Measurements from ENCODE around the gene QPCT.
"Not testable (repeated sequence)": the region's sequence is repeated elsewhere in the genome, so short reads cannot be mapped to it uniquely, and the experiment has no call there.

QPCT gene

GRCh38 chr2:37344453-37345361, at the start of gene QPCT:
Gene QPCT (plus strand): TSS chr2:37344630. CDS start chr2:37344732, 102 bp downstream.
- H3K27ac ChIP-seq: peak within 1 kb of the TSS; percentile 70
- TF ChIP-seq CTCF (conservative IDR thresholded peaks at IDR 0.05): no peak

GRCh38 chr2:37294858-37295257, 49.6 kb upstream of the QPCT start:
- not testable (repeated sequence) for H3K27ac ChIP-seq

GRCh38 chr2:37295469-37296073, 48.9 kb upstream of the QPCT start:
- TF ChIP-seq CTCF (conservative IDR thresholded peaks at IDR 0.05): no peak
- no peak overlapping the region for H3K27ac ChIP-seq

GRCh38 chr2:37297632-37298031, 46.8 kb upstream of the QPCT start:
- H3K27ac ChIP-seq: no peak overlapping the region
- TF ChIP-seq CTCF (conservative IDR thresholded peaks at IDR 0.05): no peak

- no peak for TF ChIP-seq CTCF (conservative IDR thresholded peaks at IDR 0.05)
- H3K27ac ChIP-seq: no peak overlapping the region
These were observed 44.3 kb upstream of the QPCT start for GRCh38 chr2:37300146-37300545.

- H3K27ac ChIP-seq: no peak overlapping the region
- no peak for TF ChIP-seq CTCF (conservative IDR thresholded peaks at IDR 0.05)
These were observed 43.9 kb upstream of the QPCT start for GRCh38 chr2:37300578-37300977.

- no peak for TF ChIP-seq CTCF (conservative IDR thresholded peaks at IDR 0.05)
- H3K27ac ChIP-seq: no peak overlapping the region
These were observed 43.0 kb upstream of the QPCT start for GRCh38 chr2:37301408-37301807.
